HG03565 (cell line): ENCODE results near the gene TRIM66.
"Not testable (repeated sequence)": the region's sequence is repeated elsewhere in the genome, so short reads cannot be mapped to it uniquely, and the experiment has no call there.

ENCODE experiments used
- ATAC-seq: cut with Tn5 transposase; IDR thresholded peaks from one replicate; pipeline ENCODE4 v1.9.1; 2021; ENCODE audit warnings: mild to moderate bottlenecking, moderate library complexity; ENCODE audit not compliant: unreplicated experiment

Gene TRIM66

GRCh38 chr11:8691601-8692000 lies 9.1 kb upstream of the TRIM66 start:
- no peak for ATAC-seq

- ATAC-seq = no peak
Observed at GRCh38 chr11:8690374-8691342, 8.2 kb upstream of the TRIM66 start.

GRCh38 chr11:8689726-8690255 lies 7.3 kb upstream of the TRIM66 start:
- ATAC-seq = no peak

- peak; percentile 87 for ATAC-seq
Observed at GRCh38 chr11:8688414-8689362, 6.2 kb upstream of the TRIM66 start.

GRCh38 chr11:8686325-8686724 lies 3.9 kb upstream of the TRIM66 start:
- ATAC-seq = no peak

GRCh38 chr11:8685820-8686219 lies 3.4 kb upstream of the TRIM66 start:
- ATAC-seq = no peak

- no peak for ATAC-seq
Observed at GRCh38 chr11:8685306-8685705, 2.8 kb upstream of the TRIM66 start.

- no peak for ATAC-seq
Observed at GRCh38 chr11:8684600-8685290, 2.3 kb upstream of the TRIM66 start.

- ATAC-seq = no peak
Observed at GRCh38 chr11:8683115-8683807, 796 bp upstream of the TRIM66 start.

GRCh38 chr11:8681837-8682302 lies 595 bp downstream of the TRIM66 start:
- no peak for ATAC-seq

- no peak for ATAC-seq
Observed at GRCh38 chr11:8679006-8679405, 3.5 kb downstream of the TRIM66 start.

- no peak for ATAC-seq
Observed at GRCh38 chr11:8676458-8676857, 6.0 kb downstream of the TRIM66 start.

GRCh38 chr11:8674859-8675258 lies 7.6 kb downstream of the TRIM66 start:
- no peak for ATAC-seq

GRCh38 chr11:8672346-8672745 lies 10.1 kb downstream of the TRIM66 start:
- ATAC-seq = no peak

GRCh38 chr11:8671651-8672062 lies 10.8 kb downstream of the TRIM66 start:
- ATAC-seq = no peak

- no peak for ATAC-seq
Observed at GRCh38 chr11:8671193-8671612, 11.3 kb downstream of the TRIM66 start.

- ATAC-seq = not testable (repeated sequence)
Observed at GRCh38 chr11:8670081-8670480, 12.4 kb downstream of the TRIM66 start.

- no peak for ATAC-seq
Observed at GRCh38 chr11:8665222-8665621, 17.2 kb downstream of the TRIM66 start.

- ATAC-seq = no peak
Observed at GRCh38 chr11:8661001-8661795, 21.3 kb downstream of the TRIM66 start.
